Panc1 (cell line): ENCODE results near the gene KLHL15. TPM values are rescaled to one million over a fixed set of nuclear protein-coding genes. Genes with fewer than 3 reads are reported as not detected.

ENCODE experiments used
- ATAC-seq: fragments of 200-7000 bp; cut with Tn5 transposase; 2 replicates; pipeline ENCODE4 v1.9.1; 2020; ENCODE audit warnings: mild to moderate bottlenecking, moderate library complexity
- BruUV-seq: library from RNA; stranded (reverse); fragments of 400-500 nt; replicated peaks from 2 replicates; lab custom pipeline; 2021; lab: Mats Ljungman, UMichigan
- CTCF ChIA-PET: fragments of 300-600 bp; sonication (Branson Sonifier 250); formaldehyde crosslinking; loops from one replicate; lab custom pipeline; 2022; ENCODE audit warnings: antibody characterized with exemption; lab: Charles Lee
- POLR2A ChIA-PET: fragments of 300-600 bp; sonication (Branson Sonifier 250); formaldehyde crosslinking; loops from one replicate; lab custom pipeline; 2022; ENCODE audit warnings: antibody characterized with exemption; lab: Charles Lee
- DNase-seq: peaks from one replicate; pipeline ENCODE4 v3.0.0-alpha.2; 2010; ENCODE audit warnings: low read depth, low spot score
- H3K27ac ChIP-seq: 2 replicates; pipeline ENCODE4 v1.5.1; 2011; ENCODE audit warnings: mild to moderate bottlenecking, low read length, inconsistent platforms
- H3K27me3 ChIP-seq: fragments of 200-500 bp; sonication (Bioruptor generic); 2 replicates; pipeline ENCODE4 v1.6.0; 2014; ENCODE audit warnings: low read length, inconsistent platforms; ENCODE audit not compliant: control insufficient read depth, insufficient read depth
- H3K36me3 ChIP-seq: fragments of 200-500 bp; sonication (Bioruptor generic); 2 replicates; pipeline ENCODE4 v1.5.1; 2014; ENCODE audit warnings: inconsistent platforms, mild to moderate bottlenecking, low read length, moderate library complexity; ENCODE audit not compliant: control insufficient read depth, insufficient read depth
- H3K4me1 ChIP-seq: 2 replicates; pipeline ENCODE4 v1.5.1; 2011; ENCODE audit warnings: inconsistent platforms, mild to moderate bottlenecking, low read length, moderate library complexity; ENCODE audit not compliant: control insufficient read depth, insufficient read depth
- H3K4me3 ChIP-seq, 2 experiments: 2 replicates each; pipeline ENCODE4 v1.5.1; 2011 to 2012; ENCODE audit warnings: low read depth in 2 of 2, low read length in 2 of 2, mild to moderate bottlenecking in 2 of 2, inconsistent platforms in 1 of 2, moderate library complexity in 1 of 2
- H3K9me3 ChIP-seq: fragments of 200-500 bp; sonication (Bioruptor generic); 2 replicates; pipeline ENCODE4 v1.5.1; 2014; ENCODE audit warnings: low read depth, mild to moderate bottlenecking, inconsistent platforms, low read length, moderate library complexity; ENCODE audit not compliant: control insufficient read depth, insufficient read depth
- POLR2AphosphoS5 ChIP-seq: IDR thresholded peaks from 2 replicates; pipeline ENCODE4 v1.6.1; 2012; ENCODE audit warnings: mild to moderate bottlenecking, low read depth, low read length, moderate library complexity
- SIN3A ChIP-seq: IDR thresholded peaks from 2 replicates; pipeline ENCODE4 v1.6.1; 2012; ENCODE audit warnings: low read depth, mild to moderate bottlenecking, low read length, moderate library complexity, borderline replicate concordance; ENCODE audit not compliant: insufficient read depth
- TCF7L2 ChIP-seq: IDR thresholded peaks from 2 replicates; pipeline ENCODE4 v1.6.1; 2011; ENCODE audit warnings: mild to moderate bottlenecking, low read depth, low read length, inconsistent platforms
- in situ Hi-C: cut with HindIII; loops from 2 replicates; pipeline ENCODE4 v1.10.0; 2016; ENCODE audit warnings: low sequenced_read_pairs, low pct_unique_long_range_greater_than_20kb
- intact Hi-C: fragments of 100-400 bp; cut with micrococcal nuclease; formaldehyde crosslinking; loops from one replicate; pipeline ENCODE4 v1.10.0; 2022; ENCODE audit not compliant: unreplicated experiment
- total RNA-seq: library from RNA; stranded (reverse); gene quantifications from one replicate; pipeline ENCODE4 v1.2.1, GENCODE V29; 2021; ENCODE audit not compliant: unreplicated experiment
- TF ChIP-seq, protein P1 (sequence below): fragments of 450-650 bp; IDR thresholded peaks from 2 replicates; pipeline ENCODE4 v1.5.1; 2017; ENCODE audit warnings: mild to moderate bottlenecking
- TF ChIP-seq, protein P2 (sequence below), 2 experiments: IDR thresholded peaks; 2 replicates each; pipeline ENCODE4 v1.6.1; 2011 to 2012; ENCODE audit warnings: low read depth in 2 of 2, control low read depth in 1 of 2, low read length in 1 of 2, mild to moderate bottlenecking in 1 of 2, moderate library complexity in 1 of 2; ENCODE audit not compliant: insufficient read depth in 1 of 2

The KLHL15 gene
- total RNA-seq, 1 experiment from 2014 or later = 9.6 TPM

DNA sequence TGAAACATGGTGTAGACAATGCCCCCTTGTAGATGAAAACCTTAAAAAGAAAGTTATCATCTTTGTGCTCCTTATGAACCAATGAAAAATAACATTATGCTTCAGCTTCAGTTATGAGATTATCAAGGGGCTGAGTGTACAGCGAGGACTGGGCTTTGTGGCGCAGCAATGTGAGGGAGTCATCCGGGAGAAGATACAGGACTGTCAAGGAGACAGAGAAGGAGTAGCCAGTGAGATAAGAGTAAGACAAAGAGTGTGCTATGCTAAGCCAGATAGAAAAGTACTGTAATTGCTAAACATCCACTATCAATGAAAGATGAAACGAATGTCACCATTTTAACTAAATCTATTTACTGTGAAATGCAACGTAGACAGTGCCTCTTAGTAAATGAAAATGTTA is 3.6 kb upstream of the KLHL15 start:
- H3K27me3 ChIP-seq = no peaks in the 10 kb centered on the region
- ChIA-PET CTCF (no interaction called here), POLR2A (no interaction called here)
- no TSS peak for BruUV-seq
- H3K4me3 ChIP-seq = no peak overlapping the region
- ATAC-seq (no peak), DNase-seq (no peak)
- intact Hi-C loops (no loop called here), in situ Hi-C loops (no loop called here)
- TF ChIP-seq, protein P1, sequence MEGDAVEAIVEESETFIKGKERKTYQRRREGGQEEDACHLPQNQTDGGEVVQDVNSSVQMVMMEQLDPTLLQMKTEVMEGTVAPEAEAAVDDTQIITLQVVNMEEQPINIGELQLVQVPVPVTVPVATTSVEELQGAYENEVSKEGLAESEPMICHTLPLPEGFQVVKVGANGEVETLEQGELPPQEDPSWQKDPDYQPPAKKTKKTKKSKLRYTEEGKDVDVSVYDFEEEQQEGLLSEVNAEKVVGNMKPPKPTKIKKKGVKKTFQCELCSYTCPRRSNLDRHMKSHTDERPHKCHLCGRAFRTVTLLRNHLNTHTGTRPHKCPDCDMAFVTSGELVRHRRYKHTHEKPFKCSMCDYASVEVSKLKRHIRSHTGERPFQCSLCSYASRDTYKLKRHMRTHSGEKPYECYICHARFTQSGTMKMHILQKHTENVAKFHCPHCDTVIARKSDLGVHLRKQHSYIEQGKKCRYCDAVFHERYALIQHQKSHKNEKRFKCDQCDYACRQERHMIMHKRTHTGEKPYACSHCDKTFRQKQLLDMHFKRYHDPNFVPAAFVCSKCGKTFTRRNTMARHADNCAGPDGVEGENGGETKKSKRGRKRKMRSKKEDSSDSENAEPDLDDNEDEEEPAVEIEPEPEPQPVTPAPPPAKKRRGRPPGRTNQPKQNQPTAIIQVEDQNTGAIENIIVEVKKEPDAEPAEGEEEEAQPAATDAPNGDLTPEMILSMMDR = no peak
- TF ChIP-seq TCF7L2 (no peak), POLR2AphosphoS5 (no peak), SIN3A (no peak)
- TF ChIP-seq, protein P2, sequence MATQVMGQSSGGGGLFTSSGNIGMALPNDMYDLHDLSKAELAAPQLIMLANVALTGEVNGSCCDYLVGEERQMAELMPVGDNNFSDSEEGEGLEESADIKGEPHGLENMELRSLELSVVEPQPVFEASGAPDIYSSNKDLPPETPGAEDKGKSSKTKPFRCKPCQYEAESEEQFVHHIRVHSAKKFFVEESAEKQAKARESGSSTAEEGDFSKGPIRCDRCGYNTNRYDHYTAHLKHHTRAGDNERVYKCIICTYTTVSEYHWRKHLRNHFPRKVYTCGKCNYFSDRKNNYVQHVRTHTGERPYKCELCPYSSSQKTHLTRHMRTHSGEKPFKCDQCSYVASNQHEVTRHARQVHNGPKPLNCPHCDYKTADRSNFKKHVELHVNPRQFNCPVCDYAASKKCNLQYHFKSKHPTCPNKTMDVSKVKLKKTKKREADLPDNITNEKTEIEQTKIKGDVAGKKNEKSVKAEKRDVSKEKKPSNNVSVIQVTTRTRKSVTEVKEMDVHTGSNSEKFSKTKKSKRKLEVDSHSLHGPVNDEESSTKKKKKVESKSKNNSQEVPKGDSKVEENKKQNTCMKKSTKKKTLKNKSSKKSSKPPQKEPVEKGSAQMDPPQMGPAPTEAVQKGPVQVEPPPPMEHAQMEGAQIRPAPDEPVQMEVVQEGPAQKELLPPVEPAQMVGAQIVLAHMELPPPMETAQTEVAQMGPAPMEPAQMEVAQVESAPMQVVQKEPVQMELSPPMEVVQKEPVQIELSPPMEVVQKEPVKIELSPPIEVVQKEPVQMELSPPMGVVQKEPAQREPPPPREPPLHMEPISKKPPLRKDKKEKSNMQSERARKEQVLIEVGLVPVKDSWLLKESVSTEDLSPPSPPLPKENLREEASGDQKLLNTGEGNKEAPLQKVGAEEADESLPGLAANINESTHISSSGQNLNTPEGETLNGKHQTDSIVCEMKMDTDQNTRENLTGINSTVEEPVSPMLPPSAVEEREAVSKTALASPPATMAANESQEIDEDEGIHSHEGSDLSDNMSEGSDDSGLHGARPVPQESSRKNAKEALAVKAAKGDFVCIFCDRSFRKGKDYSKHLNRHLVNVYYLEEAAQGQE (IDR thresholded peaks at IDR 0.05; ENCODE audit: insufficient read depth in 1 of 2, low read depth in 2 of 2, low read length in 1 of 2) = no peak
- no peak overlapping the region for H3K27ac ChIP-seq
- no peaks in the 10 kb centered on the region for H3K9me3 ChIP-seq
- H3K36me3 ChIP-seq = no peaks in the 10 kb centered on the region
- H3K4me1 ChIP-seq = no peaks in the 10 kb centered on the region

DNA sequence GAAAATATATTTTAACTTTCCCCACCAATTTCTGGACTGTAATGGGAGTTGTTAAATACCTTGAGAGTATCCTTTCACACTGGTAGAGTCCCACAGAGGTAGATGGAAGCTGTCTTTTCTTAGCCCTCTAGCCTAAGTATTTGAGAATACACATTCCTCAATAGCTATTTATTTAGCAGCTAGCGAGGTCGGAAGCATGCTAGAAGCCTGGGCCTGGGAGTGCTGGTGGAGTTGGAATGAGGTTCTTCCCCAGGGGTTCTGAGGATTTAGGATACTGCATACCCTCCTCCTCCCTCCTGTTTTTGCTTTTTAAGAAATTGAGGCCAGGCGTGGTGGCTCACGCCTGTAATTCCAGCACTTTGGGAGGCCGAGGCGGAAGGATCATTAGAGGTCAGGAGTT is 999 bp upstream of the KLHL15 start:
- no peaks in the 10 kb centered on the region for H3K9me3 ChIP-seq
- no peaks in the 10 kb centered on the region for H3K4me1 ChIP-seq
- H3K4me3 ChIP-seq = no peak overlapping the region
- intact Hi-C loops (no loop called here), in situ Hi-C loops (no loop called here)
- no peak for TF ChIP-seq SIN3A
- TF ChIP-seq, protein P2 (IDR thresholded peaks at IDR 0.05; ENCODE audit: insufficient read depth in 1 of 2, low read depth in 2 of 2, low read length in 1 of 2) = no peak
- no peak for TF ChIP-seq POLR2AphosphoS5
- TF ChIP-seq, protein P1 = no peak
- no peak for TF ChIP-seq TCF7L2
- ChIA-PET CTCF (no interaction called here), POLR2A (no interaction called here)
- no TSS peak for BruUV-seq
- no peak for ATAC-seq
- no peaks in the 10 kb centered on the region for H3K27me3 ChIP-seq
- no peak overlapping the region for H3K27ac ChIP-seq
- no peak for DNase-seq
- no peaks in the 10 kb centered on the region for H3K36me3 ChIP-seq
